ENCODE measurements around the gene INHBB.

GRCh38 chr2:120324933-120325332, 21.0 kb upstream of the INHBB start:
- TF ChIP-seq CTCF (IDR thresholded peaks at IDR 0.05) (no peak), EP300 (IDR thresholded peaks at IDR 0.05) (no peak), POLR2A (IDR thresholded peaks at IDR 0.05) (no peak)
